ENCODE measurements around the gene OR6K3. TPM values are rescaled to one million over a fixed set of nuclear protein-coding genes. Genes with fewer than 3 reads are reported as not detected.
A peak's percentile ranks its signal among the peaks of the same experiment; 100 is the strongest.

Gene OR6K3
- total and polyA plus RNA-seq, 2 of the 8 experiments (the other 6 are each of a cell fraction or from before 2014, with no cell fraction given), result not detected

- no peak for FAIRE-seq
Observed at GRCh38 chr1:158674302-158674701, 46.2 kb downstream of the OR6K3 start.

More at GRCh38 chr1:158674302-158674701, 46.2 kb downstream of the OR6K3 start:
- Histone ChIP-seq H4K20me1 (replicated peaks in 1 of 2; ENCODE audit: control insufficient read depth in 1 of 2, insufficient read depth in 2 of 2, low read length in 2 of 2) (no peaks in the 10 kb centered on the region), H3K4ac (replicated peaks; ENCODE audit: insufficient read length, low read depth, low read length) (no peak overlapping the region), H4K5ac (ENCODE audit: insufficient read length, low read depth, low read length) (no peak overlapping the region), H3K79me2 (ENCODE audit: control insufficient read depth in 1 of 2, insufficient read depth in 2 of 2, low read length in 2 of 2) (no peaks in the 10 kb centered on the region), H2BK120ac (replicated peaks; ENCODE audit: low read depth, low read length) (no peak overlapping the region), H2BK15ac (ENCODE audit: low read length) (no peak overlapping the region), H3K27ac (ENCODE audit: low read depth, low read length) (no peak overlapping the region), H4K91ac (replicated peaks; ENCODE audit: insufficient read length, low read length) (no peak overlapping the region), H2AK5ac (ENCODE audit: low read depth, low read length) (no peak overlapping the region), H3K23ac (ENCODE audit: insufficient read length) (no peak overlapping the region), H3K79me1 (ENCODE audit: low read depth, low read length) (no peaks in the 10 kb centered on the region), H3K27me3 (replicated peaks in 1 of 4; ENCODE audit: control insufficient read depth in 3 of 4, extremely low read depth in 1 of 4, insufficient read depth in 3 of 4, low read length in 3 of 4) (no peaks in the 10 kb centered on the region), H3K36me3 (ENCODE audit: control insufficient read depth in 2 of 4, insufficient read depth in 4 of 4, low read length in 3 of 4) (no peaks in the 10 kb centered on the region), H3K14ac (ENCODE audit: insufficient read length) (no peak overlapping the region), H3K18ac (ENCODE audit: extremely low read depth, low read length) (no peak overlapping the region), H2BK5ac (ENCODE audit: low read depth, low read length) (no peak overlapping the region), H2BK12ac (ENCODE audit: low read depth, low read length) (no peak overlapping the region), H3K4me1 (replicated peaks in 1 of 4; ENCODE audit: control insufficient read depth in 3 of 4, insufficient read depth in 4 of 4, low read length in 3 of 4) (peaks cover 0 to 3% (median 0%) of the 10 kb centered on the region in 4 experiments; a peak in 1 of 7 replicates), H2AFZ (ENCODE audit: low read length) (0 out of 2 replicates have a peak overlapping the region, but pooled peaks have one; percentile 64), H4K8ac (ENCODE audit: extremely low read depth, insufficient read depth, low read length) (no peak overlapping the region), H3K9me3 (ENCODE audit: insufficient read depth in 2 of 2, low read depth in 1 of 2, low read length in 1 of 2) (no peaks in the 10 kb centered on the region), H3K4me2 (ENCODE audit: insufficient read depth in 1 of 2, low read depth in 2 of 2, low read length in 2 of 2) (no peak overlapping the region), H3K56ac (replicated peaks; ENCODE audit: insufficient read length, low read depth, low read length) (no peak overlapping the region), H3K4me3 (ENCODE audit: extremely low read depth in 1 of 4, insufficient read depth in 2 of 4, low read depth in 3 of 4, low read length in 4 of 4) (no peak overlapping the region), H3K23me2 (ENCODE audit: low read depth, low read length) (no peaks in the 10 kb centered on the region), H2BK20ac (ENCODE audit: low read length) (no peak overlapping the region), H3K9ac (replicated peaks in 1 of 4; ENCODE audit: extremely low read depth in 1 of 4, low read depth in 3 of 4, low read length in 3 of 4) (no peak overlapping the region)
- POLR2A ChIA-PET (ENCODE audit: partially characterized antibody), result no interaction called here
- CTCF ChIA-PET (ENCODE audit: partially characterized antibody), result interaction anchor here (1.0 kb wide), 1 partner anchor 25 kb away, joined by 4 read pairs; no protein-coding TSS in a partner anchor
- no peak for DNase-seq (ENCODE audit: low read depth in 1 of 2, low spot score in 2 of 2)
- WGBS, 2 experiments (ENCODE audit: extremely low coverage in 1 of 2, insufficient coverage in 1 of 2, insufficient read length in 1 of 2, insufficient replicate concordance in 2 of 2, low coverage in 1 of 2, low lambda C conversion rate in 2 of 2, missing lambda C conversion rate in 1 of 2), result 92% methylated on average over 7 of the region's 7 CpGs; no CpG with 5 or more reads in 1 of the 2 experiments
- TF ChIP-seq TAF1 (IDR thresholded peaks at IDR 0.05; ENCODE audit: low read depth, low read length), result no peak
- no peak for TF ChIP-seq FOSL1 (IDR thresholded peaks at IDR 0.05; ENCODE audit: insufficient read depth, low read depth, low read length)
- TF ChIP-seq GTF2F1 (IDR thresholded peaks at IDR 0.05; ENCODE audit: borderline replicate concordance, low read depth, low read length), result no peak
- TF ChIP-seq RFX5 (IDR thresholded peaks at IDR 0.05; ENCODE audit: borderline replicate concordance, low read depth, low read length), result no peak
- TF ChIP-seq RAD21 (IDR thresholded peaks at IDR 0.05 in 1 of 2, conservative IDR thresholded peaks at IDR 0.05 in 1 of 2; ENCODE audit: low read depth in 2 of 2, low read length in 2 of 2), result no peak
- no peak for TF ChIP-seq SIX5 (IDR thresholded peaks at IDR 0.05; ENCODE audit: low read depth, low read length)
- no peak for TF ChIP-seq CEBPB (IDR thresholded peaks at IDR 0.05; ENCODE audit: low read depth, low read length)
- TF ChIP-seq CHD1 (IDR thresholded peaks at IDR 0.05; ENCODE audit: low read depth, low read length), result no peak
- TF ChIP-seq E2F6 (IDR thresholded peaks at IDR 0.05), result no peak
- TF ChIP-seq YY1 (IDR thresholded peaks at IDR 0.05; ENCODE audit: low read depth, low read length), result no peak
- TF ChIP-seq, protein P1, sequence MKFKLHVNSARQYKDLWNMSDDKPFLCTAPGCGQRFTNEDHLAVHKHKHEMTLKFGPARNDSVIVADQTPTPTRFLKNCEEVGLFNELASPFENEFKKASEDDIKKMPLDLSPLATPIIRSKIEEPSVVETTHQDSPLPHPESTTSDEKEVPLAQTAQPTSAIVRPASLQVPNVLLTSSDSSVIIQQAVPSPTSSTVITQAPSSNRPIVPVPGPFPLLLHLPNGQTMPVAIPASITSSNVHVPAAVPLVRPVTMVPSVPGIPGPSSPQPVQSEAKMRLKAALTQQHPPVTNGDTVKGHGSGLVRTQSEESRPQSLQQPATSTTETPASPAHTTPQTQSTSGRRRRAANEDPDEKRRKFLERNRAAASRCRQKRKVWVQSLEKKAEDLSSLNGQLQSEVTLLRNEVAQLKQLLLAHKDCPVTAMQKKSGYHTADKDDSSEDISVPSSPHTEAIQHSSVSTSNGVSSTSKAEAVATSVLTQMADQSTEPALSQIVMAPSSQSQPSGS (IDR thresholded peaks at IDR 0.05; ENCODE audit: low read length), result no peak
- no peak for TF ChIP-seq HDAC6 (IDR thresholded peaks at IDR 0.05; ENCODE audit: low read depth, low read length)
